ENCODE results near the gene CSNK1A1. TPM values are rescaled to one million over a fixed set of nuclear protein-coding genes. Genes with fewer than 3 reads are reported as not detected.

CSNK1A1 gene
- 265 and 339 TPM in 2 replicates for total RNA-seq

DNA sequence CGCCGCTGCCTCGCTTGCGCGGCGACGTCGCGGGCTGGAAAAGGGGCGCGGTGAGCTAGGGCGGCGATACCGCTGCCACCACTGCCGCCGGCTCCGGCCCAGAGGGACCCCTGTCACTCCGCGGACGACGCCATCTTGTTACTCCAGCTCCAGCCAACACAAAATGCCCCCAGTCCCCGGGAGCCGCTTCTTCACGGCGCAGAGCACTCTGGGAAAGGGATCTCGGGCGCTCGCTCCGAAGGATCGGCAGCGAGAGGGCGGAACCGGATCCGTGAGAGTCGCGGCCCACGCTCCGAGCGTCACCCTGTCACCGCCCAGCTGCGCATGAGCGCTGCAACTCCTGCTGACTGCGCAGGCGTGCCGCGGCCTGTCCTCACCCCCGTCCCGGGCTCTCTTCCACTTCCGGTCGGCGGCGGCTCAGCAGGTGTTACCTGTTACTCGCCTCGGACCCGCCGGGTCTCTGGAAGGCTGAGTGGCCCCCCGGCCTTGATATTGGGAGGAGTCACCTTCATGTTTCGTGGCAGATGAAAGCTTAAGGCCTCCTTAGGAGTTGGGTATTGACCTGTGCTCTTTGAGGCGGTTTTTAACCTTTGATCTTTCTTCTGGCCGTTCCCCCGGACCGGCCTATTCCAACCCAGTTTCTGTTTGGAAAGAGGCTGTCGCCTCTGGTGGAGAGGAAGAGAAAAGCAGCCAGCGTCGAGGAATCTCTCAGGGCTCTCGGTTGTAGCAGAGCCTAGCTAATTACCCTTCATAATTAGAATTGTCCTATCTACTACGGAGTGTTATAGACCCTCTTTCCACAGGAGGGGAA lies at the start of gene CSNK1A1:
Gene CSNK1A1 (minus strand): TSS at position 213 of the 811 bp plus-strand sequence. CDS start 475 bp downstream, outside the sequence.

DNA sequence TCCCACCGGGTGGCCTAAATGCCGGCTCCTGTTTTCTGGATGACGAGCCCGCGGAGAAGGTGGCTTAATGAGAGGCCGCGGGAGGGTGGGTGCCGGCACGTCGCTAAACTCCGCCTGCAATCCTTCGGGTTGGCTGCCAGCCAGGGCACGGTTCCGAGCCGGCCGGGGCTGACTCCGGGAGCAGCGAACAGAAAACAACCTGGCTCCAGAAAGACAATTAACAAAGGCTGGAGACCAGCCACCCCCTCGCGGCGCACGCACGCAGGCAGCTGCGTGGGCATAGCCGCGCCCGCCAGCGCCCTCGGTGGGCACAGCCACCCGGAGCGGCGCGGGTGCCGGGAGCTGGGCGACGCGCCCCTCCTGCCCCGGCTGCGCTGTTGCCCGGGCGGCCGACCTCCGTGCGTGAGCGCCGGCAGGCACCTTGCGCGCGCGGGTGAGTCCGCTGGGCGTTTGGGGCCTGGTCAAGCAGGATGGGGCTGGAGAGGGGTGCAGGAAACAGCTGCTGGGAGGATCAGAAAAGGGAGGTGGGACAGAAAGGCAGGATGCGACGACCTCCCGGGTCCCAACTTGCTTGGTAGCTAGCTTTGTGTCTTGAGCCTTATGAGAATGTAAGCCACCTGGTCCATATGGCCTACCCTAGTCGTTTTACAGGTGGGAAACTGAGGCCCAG lies 30.1 kb upstream of the CSNK1A1 start, which contains the start of gene ARHGEF37:
Gene ARHGEF37 (plus strand): TSS at position 307 of the 670 bp plus-strand sequence. CDS start 16,272 bp downstream, outside the sequence.

Other genes starting within 250 kb of the CSNK1A1 start
- 20.2 and 24.6 TPM in 2 replicates for gene GRPEL2, start 205.9 kb downstream of the CSNK1A1 start, total RNA-seq
- gene PCYOX1L, start 193.4 kb downstream of the CSNK1A1 start, total RNA-seq, result 10.1 and 12.4 TPM in 2 replicates
- gene IL17B, start 172.1 kb downstream of the CSNK1A1 start, total RNA-seq, result not detected in 2 replicates
- gene ARHGEF37, start 30.1 kb upstream of the CSNK1A1 start, total RNA-seq, result 3.3 and 4.7 TPM in 2 replicates
- gene PPARGC1B, start 178.9 kb upstream of the CSNK1A1 start, total RNA-seq, result 3.4 and 4.0 TPM in 2 replicates